Parathyroid adenoma (tissue), 2 donors: ENCODE measurements around the gene SLC37A4.

ENCODE experiments used
- H2AFZ ChIP-seq: fragments of 300-600 bp; sonication (generic); one replicate; pipeline ENCODE4 v1.7.0; 2017; ENCODE audit warnings: antibody characterized with exemption, mild to moderate bottlenecking
- H3K27ac ChIP-seq: fragments of 300-600 bp; sonication (generic); one replicate; pipeline ENCODE4 v1.7.0; 2017
- H3K27me3 ChIP-seq: fragments of 300-600 bp; sonication (generic); one replicate; pipeline ENCODE4 v1.7.0; 2017; ENCODE audit warnings: low read length; ENCODE audit not compliant: control insufficient read depth, insufficient read depth
- H3K36me3 ChIP-seq: fragments of 300-600 bp; sonication (generic); one replicate; pipeline ENCODE4 v1.7.0; 2017; ENCODE audit warnings: low read length; ENCODE audit not compliant: control insufficient read depth, insufficient read depth
- H3K4me1 ChIP-seq: fragments of 300-600 bp; sonication (generic); one replicate; pipeline ENCODE4 v1.7.0; 2017; ENCODE audit warnings: control low read depth
- H3K4me2 ChIP-seq: fragments of 300-600 bp; sonication (generic); one replicate; pipeline ENCODE4 v1.7.0; 2017; ENCODE audit warnings: low read length
- H3K4me3 ChIP-seq: fragments of 300-600 bp; sonication (generic); one replicate; pipeline ENCODE4 v1.7.0; 2017; ENCODE audit warnings: low read depth, low read length
- H3K79me2 ChIP-seq: fragments of 300-600 bp; sonication (generic); one replicate; pipeline ENCODE4 v1.7.0; 2017; ENCODE audit warnings: control low read depth
- H3K9ac ChIP-seq: fragments of 300-600 bp; sonication (generic); one replicate; pipeline ENCODE4 v1.7.0; 2017; ENCODE audit warnings: mild to moderate bottlenecking
- H3K9me3 ChIP-seq: fragments of 300-600 bp; sonication (generic); one replicate; pipeline ENCODE4 v1.7.0; 2017; ENCODE audit warnings: low read length; ENCODE audit not compliant: control insufficient read depth
- TF ChIP-seq, protein P1 (sequence below): fragments of 300-600 bp; sonication (generic); IDR thresholded peaks from one replicate; pipeline ENCODE4 v1.7.0; 2017; ENCODE audit warnings: antibody characterized with exemption, mild to moderate bottlenecking
- donor health status: primary hyperparathyroidism.

Gene SLC37A4

DNA sequence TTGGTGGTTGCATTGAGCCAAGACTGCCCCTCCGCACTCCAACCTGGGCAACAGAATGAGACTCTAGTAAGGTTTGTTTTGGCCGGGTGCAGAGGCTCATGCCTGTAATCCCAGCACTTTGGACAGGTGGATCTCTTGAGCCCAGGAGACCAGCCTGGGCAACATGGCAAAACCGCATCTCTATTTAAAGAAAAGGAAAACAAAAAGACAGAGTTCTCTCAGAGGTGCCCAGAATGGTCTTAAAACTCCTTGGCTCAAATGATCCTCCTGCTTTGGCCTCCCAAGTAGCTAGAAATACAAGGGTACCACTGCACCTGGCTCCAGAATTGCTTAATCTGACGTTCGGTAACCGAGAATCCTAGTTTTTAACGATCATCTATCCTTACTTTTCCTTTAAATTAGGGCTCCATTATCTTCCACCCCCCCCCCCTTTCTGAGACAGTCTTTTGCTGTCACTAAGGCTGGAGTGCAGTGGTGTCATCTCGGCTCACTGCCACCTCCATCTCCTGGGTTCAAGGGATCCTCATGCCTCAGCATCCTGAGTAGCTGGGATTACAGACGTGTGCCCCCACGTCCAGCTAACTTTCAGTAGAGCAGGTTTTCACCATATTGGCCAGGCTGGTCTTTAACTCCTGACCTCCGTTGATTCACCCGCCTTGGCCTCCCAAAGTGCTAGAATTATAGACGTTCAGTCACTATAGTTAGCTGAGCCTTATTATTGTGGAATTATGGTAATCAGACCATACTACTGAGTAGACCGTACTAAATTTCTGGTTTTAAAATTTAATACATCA lies 14.3 kb downstream of the SLC37A4 start:
- no peak overlapping the region for H3K27ac ChIP-seq
- H3K36me3 ChIP-seq, result no peaks in the 10 kb centered on the region
- H3K4me3 ChIP-seq, result no peak overlapping the region

DNA sequence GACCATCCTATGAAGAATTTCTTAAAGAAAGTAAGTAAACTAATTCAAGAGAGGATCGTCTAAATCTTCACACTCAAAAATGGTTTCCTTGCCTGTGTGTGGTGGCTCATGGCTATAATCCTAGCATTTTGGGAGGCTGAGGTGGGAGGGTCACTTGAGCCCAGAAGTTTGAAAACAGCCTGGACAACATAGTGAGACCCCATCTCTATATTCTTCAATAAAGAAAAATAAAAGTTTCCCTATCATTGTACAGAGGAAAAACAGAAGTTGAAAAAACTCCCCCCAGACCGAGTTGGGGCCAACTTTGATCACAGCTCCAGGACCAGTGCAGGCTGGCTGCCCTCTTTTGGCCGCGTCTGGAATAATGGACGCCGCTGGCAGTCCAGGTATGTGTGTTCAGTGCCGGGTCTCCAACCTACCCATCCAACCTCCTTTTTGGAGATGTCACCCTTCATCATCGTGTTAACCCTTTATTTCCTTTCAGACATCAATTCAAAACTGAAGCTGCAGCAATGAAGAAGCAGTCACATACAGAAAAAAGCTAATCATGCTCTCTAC lies 15.5 kb downstream of the SLC37A4 start:
- TF ChIP-seq, protein P1, sequence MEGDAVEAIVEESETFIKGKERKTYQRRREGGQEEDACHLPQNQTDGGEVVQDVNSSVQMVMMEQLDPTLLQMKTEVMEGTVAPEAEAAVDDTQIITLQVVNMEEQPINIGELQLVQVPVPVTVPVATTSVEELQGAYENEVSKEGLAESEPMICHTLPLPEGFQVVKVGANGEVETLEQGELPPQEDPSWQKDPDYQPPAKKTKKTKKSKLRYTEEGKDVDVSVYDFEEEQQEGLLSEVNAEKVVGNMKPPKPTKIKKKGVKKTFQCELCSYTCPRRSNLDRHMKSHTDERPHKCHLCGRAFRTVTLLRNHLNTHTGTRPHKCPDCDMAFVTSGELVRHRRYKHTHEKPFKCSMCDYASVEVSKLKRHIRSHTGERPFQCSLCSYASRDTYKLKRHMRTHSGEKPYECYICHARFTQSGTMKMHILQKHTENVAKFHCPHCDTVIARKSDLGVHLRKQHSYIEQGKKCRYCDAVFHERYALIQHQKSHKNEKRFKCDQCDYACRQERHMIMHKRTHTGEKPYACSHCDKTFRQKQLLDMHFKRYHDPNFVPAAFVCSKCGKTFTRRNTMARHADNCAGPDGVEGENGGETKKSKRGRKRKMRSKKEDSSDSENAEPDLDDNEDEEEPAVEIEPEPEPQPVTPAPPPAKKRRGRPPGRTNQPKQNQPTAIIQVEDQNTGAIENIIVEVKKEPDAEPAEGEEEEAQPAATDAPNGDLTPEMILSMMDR, result no peak
- H3K36me3 ChIP-seq, result no peaks in the 10 kb centered on the region
- H2AFZ ChIP-seq, result no peak overlapping the region
- peaks cover 3% of the 10 kb centered on the region for H3K4me1 ChIP-seq
- H3K4me3 ChIP-seq, result no peak overlapping the region
- no peaks in the 10 kb centered on the region for H3K27me3 ChIP-seq
- peaks cover 3% of the 10 kb centered on the region for H3K79me2 ChIP-seq
- H3K9ac ChIP-seq, result no peak overlapping the region
- no peak overlapping the region for H3K4me2 ChIP-seq
- no peaks in the 10 kb centered on the region for H3K9me3 ChIP-seq
- no peak overlapping the region for H3K27ac ChIP-seq

More for the DNA sequence above, 14.3 kb downstream of the SLC37A4 start:
- TF ChIP-seq, protein P1, result no peak
- Histone ChIP-seq H3K9me3 (no peaks in the 10 kb centered on the region), H3K79me2 (peaks cover 3% of the 10 kb centered on the region), H3K4me2 (no peak overlapping the region), H3K27me3 (no peaks in the 10 kb centered on the region), H3K9ac (no peak overlapping the region), H2AFZ (no peak overlapping the region), H3K4me1 (peaks cover 3% of the 10 kb centered on the region)

DNA sequence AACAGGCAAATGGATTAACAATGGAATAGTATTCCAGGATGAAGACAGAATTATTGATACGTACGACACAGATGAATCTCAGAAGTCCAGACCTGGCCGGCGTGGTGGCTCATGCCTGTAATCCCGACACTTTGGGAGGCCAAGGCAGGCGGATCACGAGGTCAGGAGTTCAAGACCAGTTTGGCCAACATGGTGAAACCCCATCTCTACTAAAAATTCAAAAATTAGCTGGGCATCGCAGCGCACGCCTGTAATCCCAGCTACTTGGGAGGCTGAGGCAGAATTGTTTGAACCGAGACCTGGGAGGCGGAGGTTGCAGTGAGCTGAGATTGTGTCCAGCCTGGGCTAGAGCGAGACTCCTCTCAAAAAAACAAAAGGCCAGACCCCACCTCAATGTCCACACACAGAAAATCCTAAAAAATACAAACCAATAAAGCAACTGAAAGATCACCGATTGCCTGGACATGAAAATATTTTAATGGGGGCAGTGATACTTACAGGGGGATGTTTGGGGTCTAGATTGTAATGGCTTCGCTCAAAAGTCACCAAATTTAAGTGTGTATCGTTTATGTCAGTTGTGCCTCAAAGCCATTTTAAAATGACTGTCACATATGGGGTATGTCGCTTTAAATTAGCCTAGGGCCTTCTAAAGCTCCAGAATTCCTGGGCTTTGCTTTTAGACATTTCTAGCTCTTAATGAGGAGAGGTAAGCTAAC lies 16.3 kb downstream of the SLC37A4 start:
- Histone ChIP-seq H3K36me3 (no peaks in the 10 kb centered on the region), H3K9me3 (no peaks in the 10 kb centered on the region)

DNA sequence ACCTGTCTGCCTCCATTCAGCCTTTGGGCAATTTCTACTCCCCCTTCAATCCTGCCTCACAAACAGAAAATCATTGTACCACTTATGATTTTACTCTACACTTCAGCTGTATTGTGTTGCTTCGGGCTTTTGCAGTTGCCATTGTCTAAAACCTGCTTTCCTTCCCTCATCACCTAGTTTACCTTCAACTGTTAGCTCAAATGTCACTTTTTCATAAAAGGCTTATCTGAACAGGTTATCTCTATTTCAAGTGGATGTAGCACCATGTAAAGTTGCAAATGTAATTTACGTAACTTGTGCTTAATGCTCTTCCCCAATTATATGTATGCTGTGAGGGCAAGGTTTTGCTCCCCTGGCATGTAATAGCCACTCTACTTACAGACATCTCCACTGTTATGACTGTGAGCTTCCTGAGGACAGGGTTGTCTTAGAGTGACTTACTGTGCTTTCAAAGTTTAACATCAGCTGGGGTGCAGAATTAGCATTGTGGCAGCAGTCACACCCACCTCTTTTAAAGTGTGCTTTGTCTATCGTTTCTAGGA lies 18.0 kb downstream of the SLC37A4 start:
- Histone ChIP-seq H3K9ac (no peak overlapping the region), H3K27me3 (no peaks in the 10 kb centered on the region), H3K36me3 (no peaks in the 10 kb centered on the region), H2AFZ (no peak overlapping the region), H3K79me2 (peaks cover 3% of the 10 kb centered on the region), H3K4me3 (no peak overlapping the region), H3K4me2 (no peak overlapping the region), H3K9me3 (no peaks in the 10 kb centered on the region), H3K4me1 (peaks cover 3% of the 10 kb centered on the region), H3K27ac (no peak overlapping the region)
- TF ChIP-seq, protein P1, result no peak

More for the DNA sequence above, 16.3 kb downstream of the SLC37A4 start:
- no peak overlapping the region for H3K9ac ChIP-seq
- H3K27me3 ChIP-seq, result no peaks in the 10 kb centered on the region
- H3K27ac ChIP-seq, result no peak overlapping the region
- peaks cover 3% of the 10 kb centered on the region for H3K4me1 ChIP-seq
- H3K4me2 ChIP-seq, result no peak overlapping the region
- TF ChIP-seq, protein P1, result no peak
- H2AFZ ChIP-seq, result no peak overlapping the region
- peaks cover 3% of the 10 kb centered on the region for H3K79me2 ChIP-seq
- no peak overlapping the region for H3K4me3 ChIP-seq
